Smooth muscle cell (in vitro differentiated cells): ENCODE measurements around the gene DNAJC9. TPM values are rescaled to one million over a fixed set of nuclear protein-coding genes. Genes with fewer than 3 reads are reported as not detected.
A peak's percentile ranks its signal among the peaks of the same experiment; 100 is the strongest.

Source experiments
- DNase-seq: peaks from one replicate; lab custom pipeline; 2025; ENCODE audit not compliant: unreplicated experiment; lab: John Stamatoyannopoulos, UW
- H2AFZ ChIP-seq: fragments of 200-600 bp; sonication (generic); 2 replicates; pipeline ENCODE4 v1.6.0; 2016; ENCODE audit warnings: antibody characterized with exemption, low read depth, mild to moderate bottlenecking
- H3F3A ChIP-seq: fragments of 200-600 bp; sonication (generic); 2 replicates; pipeline ENCODE4 v1.6.0; 2017; ENCODE audit warnings: antibody characterized with exemption, low read depth
- H3K27ac ChIP-seq: fragments of 200-600 bp; sonication (generic); 2 replicates; pipeline ENCODE4 v1.5.1; 2016; ENCODE audit warnings: low read depth, mild to moderate bottlenecking
- H3K27me3 ChIP-seq: fragments of 200-600 bp; sonication (generic); 2 replicates; pipeline ENCODE4 v1.6.1; 2016; ENCODE audit warnings: low read depth, mild to moderate bottlenecking
- H3K36me3 ChIP-seq: fragments of 200-600 bp; sonication (generic); 2 replicates; pipeline ENCODE4 v1.5.1; 2016; ENCODE audit warnings: low read depth
- H3K4me1 ChIP-seq: fragments of 200-600 bp; sonication (generic); 2 replicates; pipeline ENCODE4 v1.5.1; 2016; ENCODE audit warnings: low read depth
- H3K4me2 ChIP-seq: fragments of 200-600 bp; sonication (generic); 2 replicates; pipeline ENCODE4 v1.6.0; 2016; ENCODE audit warnings: mild to moderate bottlenecking
- H3K4me3 ChIP-seq: fragments of 200-600 bp; sonication (generic); 2 replicates; pipeline ENCODE4 v1.5.1; 2016; ENCODE audit warnings: mild to moderate bottlenecking
- H3K79me2 ChIP-seq: fragments of 200-600 bp; sonication (generic); 2 replicates; pipeline ENCODE4 v1.6.0; 2016; ENCODE audit warnings: low read depth, mild to moderate bottlenecking
- H3K9ac ChIP-seq: fragments of 200-600 bp; sonication (generic); 2 replicates; pipeline ENCODE4 v1.6.0; 2016; ENCODE audit warnings: low read depth
- H3K9me3 ChIP-seq: fragments of 200-600 bp; sonication (generic); replicated peaks from 2 replicates; pipeline ENCODE4 v1.5.1; 2016; ENCODE audit warnings: low read depth
- H4K20me1 ChIP-seq: fragments of 200-600 bp; sonication (generic); 2 replicates; pipeline ENCODE4 v1.6.0; 2016; ENCODE audit warnings: low read depth
- WGBS: methylation state at CpG from one replicate; pipeline ENCODE4 v1.1.7; 2016; ENCODE audit warnings: low lambda C conversion rate; 5-methylcytosine and 5-hydroxymethylcytosine counted together
- polyA plus RNA-seq: library from polyadenylated mRNA; unstranded; fragments of >200 nt; fragmentation: Nextera tagmentation; extraction: Ambion mirVana; gene quantifications from 2 replicates; pipeline ENCODE4 v1.2.1, GENCODE V29; 2016
- total RNA-seq: library from RNA; depleted of rRNA; stranded (reverse); fragments of >200 nt; gene quantifications from 2 replicates; pipeline ENCODE4 v1.2.3, GENCODE V29; 2014
- TF ChIP-seq, protein P1 (sequence below): fragments of 200-600 bp; sonication (generic); IDR thresholded peaks from 2 replicates; pipeline ENCODE4 v1.5.1; 2017; ENCODE audit warnings: borderline replicate concordance, mild to moderate bottlenecking, antibody characterized with exemption; ENCODE audit not compliant: insufficient read depth, poor library complexity, severe bottlenecking

The DNAJC9 gene
- total and polyA plus RNA-seq, 2 experiments from 2014 or later: 19.7 to 22.1 TPM

DNA sequence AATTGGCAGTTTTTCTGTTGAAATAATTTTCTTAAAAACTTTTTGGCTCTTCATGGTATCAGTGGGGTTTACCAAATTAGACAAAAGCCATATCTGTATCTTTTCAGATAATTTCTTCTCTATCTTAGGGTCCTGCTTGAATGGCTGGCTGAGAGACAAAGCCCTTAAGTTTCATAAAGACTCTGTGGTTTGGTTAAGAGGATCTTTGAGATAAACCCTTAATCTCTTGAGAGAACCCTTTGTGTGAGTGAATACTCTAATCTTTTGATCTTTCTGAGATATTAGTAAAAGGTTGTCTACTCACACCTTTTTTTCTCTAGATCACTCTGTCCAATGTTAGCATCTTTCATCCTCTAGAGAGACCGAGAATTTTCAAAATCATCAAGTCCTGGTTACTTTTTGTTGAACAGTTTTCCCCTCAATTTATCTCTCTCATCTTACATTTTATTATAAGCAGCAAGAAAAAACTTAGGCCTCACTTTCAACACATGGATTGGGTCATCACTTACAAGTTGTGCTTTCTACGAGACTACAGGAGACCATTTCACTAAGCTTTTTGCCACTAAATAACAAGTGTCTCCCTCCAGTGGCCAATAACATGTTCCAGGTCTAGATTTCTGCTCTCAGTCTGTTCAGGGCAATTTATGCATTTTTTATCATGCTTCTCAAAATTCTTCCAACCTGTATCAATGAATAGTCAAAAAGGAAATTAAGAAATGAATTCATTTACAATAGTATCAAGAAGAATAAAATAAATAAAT, 28.4 kb downstream of the DNAJC9 start:
- TF ChIP-seq, protein P1, sequence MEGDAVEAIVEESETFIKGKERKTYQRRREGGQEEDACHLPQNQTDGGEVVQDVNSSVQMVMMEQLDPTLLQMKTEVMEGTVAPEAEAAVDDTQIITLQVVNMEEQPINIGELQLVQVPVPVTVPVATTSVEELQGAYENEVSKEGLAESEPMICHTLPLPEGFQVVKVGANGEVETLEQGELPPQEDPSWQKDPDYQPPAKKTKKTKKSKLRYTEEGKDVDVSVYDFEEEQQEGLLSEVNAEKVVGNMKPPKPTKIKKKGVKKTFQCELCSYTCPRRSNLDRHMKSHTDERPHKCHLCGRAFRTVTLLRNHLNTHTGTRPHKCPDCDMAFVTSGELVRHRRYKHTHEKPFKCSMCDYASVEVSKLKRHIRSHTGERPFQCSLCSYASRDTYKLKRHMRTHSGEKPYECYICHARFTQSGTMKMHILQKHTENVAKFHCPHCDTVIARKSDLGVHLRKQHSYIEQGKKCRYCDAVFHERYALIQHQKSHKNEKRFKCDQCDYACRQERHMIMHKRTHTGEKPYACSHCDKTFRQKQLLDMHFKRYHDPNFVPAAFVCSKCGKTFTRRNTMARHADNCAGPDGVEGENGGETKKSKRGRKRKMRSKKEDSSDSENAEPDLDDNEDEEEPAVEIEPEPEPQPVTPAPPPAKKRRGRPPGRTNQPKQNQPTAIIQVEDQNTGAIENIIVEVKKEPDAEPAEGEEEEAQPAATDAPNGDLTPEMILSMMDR: peak; percentile 34

DNA sequence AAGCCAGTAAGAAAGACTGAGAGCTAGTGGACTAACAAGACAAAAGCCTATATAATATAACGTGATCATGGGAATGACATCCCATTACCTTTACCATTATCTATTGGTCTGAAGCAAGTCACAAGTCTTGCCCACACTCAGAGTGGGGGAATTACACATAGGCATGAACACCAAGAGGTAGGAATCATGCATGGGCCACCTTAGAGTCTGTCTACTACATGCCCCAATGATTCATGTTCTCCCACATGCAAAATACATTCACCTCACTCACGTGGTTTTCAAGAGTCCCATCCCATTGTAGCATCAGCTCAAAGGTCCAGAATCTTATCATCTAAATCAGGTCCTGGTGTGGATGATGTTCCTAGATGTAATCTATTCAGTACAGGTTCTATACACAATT, 29.4 kb downstream of the DNAJC9 start:
- Histone ChIP-seq H3K9ac (no peak overlapping the region), H3K9me3 (no peaks in the 10 kb centered on the region), H3K27me3 (no peaks in the 10 kb centered on the region), H3K27ac (no peak overlapping the region), H3K4me1 (no peaks in the 10 kb centered on the region), H3K4me3 (no peak overlapping the region), H3K4me2 (no peak overlapping the region), H4K20me1 (no peaks in the 10 kb centered on the region), H2AFZ (no peak overlapping the region), H3F3A (no peaks in the 10 kb centered on the region), H3K79me2 (no peaks in the 10 kb centered on the region), H3K36me3 (peaks cover 6% of the 10 kb centered on the region)
- WGBS: 92% methylated on average over 2 of the region's 2 CpGs
- TF ChIP-seq, protein P1: no peak
- DNase-seq: no peak

More for the DNA sequence above, 28.4 kb downstream of the DNAJC9 start:
- H3K27me3 ChIP-seq: no peaks in the 10 kb centered on the region
- H3F3A ChIP-seq: no peaks in the 10 kb centered on the region
- H3K4me3 ChIP-seq: no peak overlapping the region
- no peaks in the 10 kb centered on the region for H3K4me1 ChIP-seq
- peaks cover 4% of the 10 kb centered on the region for H3K36me3 ChIP-seq
- H3K79me2 ChIP-seq: no peaks in the 10 kb centered on the region
- 71% methylated on average over 2 of the region's 2 CpGs for WGBS
- DNase-seq: no peak
- H4K20me1 ChIP-seq: no peaks in the 10 kb centered on the region
- H3K9me3 ChIP-seq: no peaks in the 10 kb centered on the region
- no peak overlapping the region for H3K9ac ChIP-seq
- H3K4me2 ChIP-seq: no peak overlapping the region
- H3K27ac ChIP-seq: no peak overlapping the region
- H2AFZ ChIP-seq: no peak overlapping the region

DNA sequence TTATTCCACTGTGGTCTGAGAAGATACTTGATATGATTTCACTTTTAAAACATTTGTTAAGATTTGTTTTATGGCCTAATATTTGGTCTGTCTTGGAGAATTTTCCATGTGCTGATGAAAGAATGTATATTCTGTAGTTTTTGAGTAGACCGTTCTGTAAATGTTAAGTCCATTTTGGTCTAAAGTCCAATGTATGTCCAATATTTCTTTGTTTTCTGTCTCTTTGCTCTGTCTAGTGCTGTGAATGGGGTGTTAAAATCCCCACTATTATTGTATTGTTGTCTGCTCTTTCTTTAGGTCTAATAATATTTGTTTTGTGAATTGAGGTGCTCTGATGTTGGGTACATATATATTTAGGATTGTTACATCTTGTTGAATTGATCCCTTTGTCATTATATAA, 31.3 kb downstream of the DNAJC9 start:
- Histone ChIP-seq H3K9me3 (no peaks in the 10 kb centered on the region), H3F3A (no peaks in the 10 kb centered on the region), H3K4me3 (no peak overlapping the region), H3K27me3 (no peaks in the 10 kb centered on the region), H2AFZ (no peak overlapping the region), H3K4me2 (no peak overlapping the region), H3K36me3 (peaks cover 6% of the 10 kb centered on the region), H3K9ac (no peak overlapping the region), H4K20me1 (no peaks in the 10 kb centered on the region), H3K27ac (no peak overlapping the region), H3K4me1 (no peaks in the 10 kb centered on the region), H3K79me2 (no peaks in the 10 kb centered on the region)
- TF ChIP-seq, protein P1: no peak
- 100% methylated on average over 1 of the region's 1 CpG for WGBS
- no peak for DNase-seq
